ENCODE results near the gene USP3. TPM values are rescaled to one million over a fixed set of nuclear protein-coding genes. Genes with fewer than 3 reads are reported as not detected.

USP3 gene
- total and polyA plus RNA-seq, 2 of the 13 experiments (the other 11 are each of a cell fraction or from before 2014, with no cell fraction given): 14.3 to 61.2 TPM

GRCh38 chr15:63487076-63487757 lies 17.2 kb upstream of the USP3 start (continued):
- TF ChIP-seq ZBED4 (CRISPR knock-in tag; IDR thresholded peaks at IDR 0.05; ENCODE audit: borderline replicate concordance): peak; percentile 35; the same call in 1 of the 2 replicates
- no peak for TF ChIP-seq ZBTB34 (CRISPR knock-in tag; IDR thresholded peaks at IDR 0.05)
- TF ChIP-seq SMARCC2 (IDR thresholded peaks at IDR 0.05): no peak
- no peak for TF ChIP-seq ATRX (CRISPR knock-in tag; IDR thresholded peaks at IDR 0.05; ENCODE audit: borderline replicate concordance)
- TF ChIP-seq HNRNPH1 (optimal IDR thresholded peaks at IDR 0.05; ENCODE audit: low read depth, low read length): no peak
- TF ChIP-seq ZNF260 (CRISPR knock-in tag; IDR thresholded peaks at IDR 0.05; ENCODE audit: borderline replicate concordance, low read depth): no peak
- no peak for TF ChIP-seq ZMAT3 (CRISPR knock-in tag; conservative IDR thresholded peaks at IDR 0.05)
- no peak for TF ChIP-seq RERE (CRISPR knock-in tag; IDR thresholded peaks at IDR 0.05; ENCODE audit: low read depth)
- TF ChIP-seq ZNF816 (CRISPR knock-in tag; IDR thresholded peaks at IDR 0.05; ENCODE audit: borderline replicate concordance): 0 out of 2 replicates have a peak, but pooled peaks have one; percentile 34
- no peak for TF ChIP-seq CREB3 (CRISPR knock-in tag; IDR thresholded peaks at IDR 0.05)
- no peak for TF ChIP-seq MLLT10 (CRISPR knock-in tag; IDR thresholded peaks at IDR 0.05)
- TF ChIP-seq KAT8 (CRISPR knock-in tag; IDR thresholded peaks at IDR 0.05): 0 out of 2 replicates have a peak, but pooled peaks have one; percentile 41
- no peak for TF ChIP-seq FUBP1 (CRISPR knock-in tag; IDR thresholded peaks at IDR 0.05; ENCODE audit: borderline replicate concordance)
- TF ChIP-seq SYNCRIP (IDR thresholded peaks at IDR 0.05; ENCODE audit: insufficient read depth, low read depth, low read length): no peak

Data from HepG2 (cell line).